ENCODE data around the gene OR7C1.

DNA sequence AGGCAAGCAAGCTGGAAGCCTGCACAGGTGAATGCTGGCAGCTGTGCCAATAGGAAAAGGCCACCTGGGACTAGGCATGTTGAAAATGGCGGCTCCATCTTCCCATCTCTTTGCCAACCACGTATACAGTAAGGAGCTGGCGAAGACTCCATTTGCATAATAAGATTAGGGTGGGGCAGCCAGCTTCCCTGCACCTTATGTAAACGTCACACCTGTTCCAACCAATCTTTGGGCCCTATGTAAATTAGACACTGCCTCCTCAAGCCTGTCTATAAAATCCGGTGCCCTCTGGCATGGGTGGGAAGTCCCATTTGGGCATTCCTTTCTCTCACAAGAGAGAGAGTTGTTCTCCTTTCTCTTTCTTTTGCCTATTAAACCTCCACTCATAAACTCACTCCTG lies 73.4 kb downstream of the OR7C1 start:
- TF ChIP-seq CTCF (IDR thresholded peaks at IDR 0.05) (no peak), POLR2AphosphoS5 (IDR thresholded peaks at IDR 0.05) (no peak), POLR2A (IDR thresholded peaks at IDR 0.05) (no peak)

Data from prostate gland (tissue), 2 donors.